ENCODE measurements around the gene LMX1B. TPM values are rescaled to one million over a fixed set of nuclear protein-coding genes. Genes with fewer than 3 reads are reported as not detected.
"Not testable (repeated sequence)": the region's sequence is repeated elsewhere in the genome, so short reads cannot be mapped to it uniquely, and the experiment has no call there.

The LMX1B gene
- under 1 TPM; 0.10 to 0.90 (median 0.13) TPM for polyA plus RNA-seq

DNA sequence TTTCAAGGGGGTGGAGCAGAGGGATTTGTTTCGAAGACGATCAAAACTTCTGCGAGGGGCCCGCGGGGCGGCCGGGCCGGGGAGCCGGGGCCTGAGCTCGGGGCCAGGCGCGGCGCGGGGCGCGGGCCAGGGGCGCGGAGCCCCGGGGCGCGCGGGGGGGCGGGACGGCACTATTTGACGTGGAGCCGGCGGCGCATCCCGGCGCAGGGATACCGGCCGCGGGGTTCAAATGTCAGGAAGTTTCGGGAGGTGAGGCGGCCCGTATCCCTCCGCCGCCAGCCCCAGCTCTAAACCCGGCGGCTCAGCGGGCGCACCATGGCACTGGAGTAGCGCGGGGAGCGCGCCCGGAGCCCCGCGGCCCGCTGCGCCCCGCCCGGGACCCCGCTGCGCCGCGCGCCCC lies at the start of gene LMX1B:
LMX1B (plus strand) TSS at position 278 of the 400 bp plus-strand sequence. CDS start 522 bp downstream, outside the sequence.
- no peak within 1 kb of the TSS for H3K27ac ChIP-seq (ENCODE audit: low read depth, low read length)
- 2% methylated on average over 39 to 57 of the region's 58 CpGs for WGBS, 3 donors

DNA sequence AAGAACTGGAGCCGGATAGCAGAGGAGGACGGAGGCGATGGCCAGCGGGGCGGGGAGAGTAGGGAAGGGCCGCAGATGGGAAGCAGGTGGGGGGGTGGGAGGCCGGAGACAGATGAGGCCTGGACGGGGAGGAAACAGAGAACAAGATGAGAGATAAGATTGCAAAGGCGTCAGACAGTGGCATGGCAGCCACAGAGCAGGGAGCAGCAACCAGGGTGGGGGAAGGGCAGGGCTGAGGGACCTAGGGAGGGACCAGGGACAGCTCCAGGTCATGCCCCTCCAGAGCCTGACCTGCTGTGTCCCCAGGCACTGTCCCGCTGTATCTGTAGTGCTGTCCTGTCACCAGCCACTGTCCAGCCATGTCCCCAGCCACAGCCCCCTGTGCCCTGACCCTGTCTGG lies 49.6 kb upstream of the LMX1B start:
- WGBS, 3 donors = 28 to 32% (median 28%) methylated on average over 10 of the region's 10 CpGs
- H3K27ac ChIP-seq (ENCODE audit: low read depth, low read length) = no peak overlapping the region

DNA sequence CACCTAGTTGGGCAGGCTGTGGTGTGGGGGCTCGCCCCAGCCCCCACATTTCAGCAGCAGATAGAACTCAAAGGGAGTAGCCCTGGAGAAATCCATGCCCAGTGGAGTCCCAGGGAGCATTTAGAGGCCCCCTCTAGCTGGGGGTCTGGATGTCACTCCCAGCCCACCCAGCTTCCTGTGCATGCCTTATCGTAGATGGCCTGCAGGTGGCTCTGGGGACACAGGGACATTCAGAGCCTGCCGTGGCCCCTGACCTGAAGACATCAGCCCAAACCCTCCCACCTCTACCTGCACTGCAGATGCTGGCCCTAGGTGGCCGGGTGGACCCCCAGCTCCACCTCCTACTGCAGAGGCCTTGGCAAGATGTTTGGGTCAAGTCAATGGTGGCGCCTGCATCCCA lies 49.0 kb upstream of the LMX1B start:
- no peak overlapping the region for H3K27ac ChIP-seq (ENCODE audit: low read depth, low read length)
- 36 to 60% (median 59%) methylated on average over 5 of the region's 5 CpGs for WGBS, 3 donors

DNA sequence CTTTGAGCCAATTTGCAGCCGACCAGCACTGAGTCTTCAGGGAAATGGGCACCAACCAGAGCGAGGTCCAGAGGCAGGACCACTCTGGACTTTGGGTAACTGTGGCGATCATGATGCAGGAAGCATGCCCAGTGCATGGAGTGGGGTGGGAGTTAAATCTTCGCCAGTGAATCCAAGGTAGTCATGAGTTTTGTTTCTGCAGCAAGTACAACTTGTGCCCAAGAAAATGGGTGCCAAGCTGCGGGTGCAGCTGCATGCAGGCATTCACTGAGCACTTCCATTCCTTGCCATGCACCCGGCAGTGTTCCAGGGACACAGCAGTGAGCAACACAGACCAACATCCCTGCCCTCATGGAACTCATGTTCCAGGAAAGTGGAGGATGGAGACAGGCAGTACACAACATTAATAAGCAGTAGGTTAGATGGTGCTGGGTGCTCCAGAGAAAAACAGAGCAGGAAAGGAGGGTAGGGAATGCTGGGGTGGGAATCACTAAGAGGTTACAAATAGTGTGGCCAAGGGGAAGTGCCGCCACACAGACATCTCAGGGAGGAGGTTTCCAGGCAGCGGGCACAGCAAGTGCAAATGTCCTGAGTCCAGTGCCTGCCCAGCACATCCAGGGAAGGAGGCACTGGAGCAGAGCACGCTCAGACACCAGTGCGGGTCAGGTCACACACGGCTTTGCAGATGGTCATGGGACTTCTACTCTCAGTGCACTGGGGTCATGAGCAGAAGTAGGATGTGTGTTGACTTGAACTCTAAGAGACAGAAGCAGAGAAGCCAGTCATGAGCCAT lies 48.2 kb upstream of the LMX1B start:
- 82 to 89% (median 85%) methylated on average over 11 of the region's 11 CpGs for WGBS, 3 donors
- no peak overlapping the region for H3K27ac ChIP-seq (ENCODE audit: low read depth, low read length)

DNA sequence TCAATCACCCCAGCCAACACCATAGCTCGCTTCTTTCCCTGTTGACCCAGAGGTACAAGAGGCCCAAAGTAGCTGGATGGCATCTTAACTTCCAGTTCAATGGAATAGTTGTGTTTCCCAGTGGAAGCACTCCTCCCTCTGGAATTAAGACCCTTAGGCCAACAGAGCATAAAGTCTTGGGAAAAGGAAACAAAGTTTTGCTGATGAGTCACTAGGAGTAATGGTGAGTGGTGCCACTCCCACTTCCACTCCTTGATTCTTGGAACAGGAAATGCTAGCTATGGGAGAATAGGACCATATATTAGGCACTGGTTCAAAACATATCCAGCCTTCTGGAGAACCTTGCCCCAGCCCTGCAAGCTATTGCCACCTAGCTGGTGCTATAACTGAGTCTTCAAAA lies 44.7 kb upstream of the LMX1B start:
- 86 to 100% (median 94%) methylated on average over 1 of the region's 1 CpG for WGBS, 3 donors

DNA sequence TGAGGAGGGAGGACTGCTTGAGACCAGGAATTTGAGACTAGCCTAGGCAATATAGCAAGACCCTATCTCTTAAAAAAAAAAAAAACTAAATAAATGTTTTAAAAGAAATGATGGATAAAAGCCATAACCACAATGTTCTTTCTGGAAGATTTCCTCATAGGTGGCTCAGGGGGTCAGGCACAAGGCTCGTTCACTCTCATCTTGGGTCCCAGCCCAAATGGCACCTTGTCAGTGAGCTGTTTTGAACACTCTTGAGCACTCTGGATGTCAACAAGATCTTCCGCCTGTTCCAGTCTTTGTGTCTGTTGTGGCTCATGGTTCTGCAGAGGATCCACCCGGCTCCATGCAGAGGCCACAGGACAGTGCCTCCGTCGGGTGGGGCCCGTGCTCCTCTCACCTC lies 35.7 kb upstream of the LMX1B start:
- WGBS, 3 donors = 78 to 82% (median 79%) methylated on average over 6 of the region's 6 CpGs

More for the DNA sequence above, 44.7 kb upstream of the LMX1B start:
- no peak overlapping the region for H3K27ac ChIP-seq (ENCODE audit: low read depth, low read length)

DNA sequence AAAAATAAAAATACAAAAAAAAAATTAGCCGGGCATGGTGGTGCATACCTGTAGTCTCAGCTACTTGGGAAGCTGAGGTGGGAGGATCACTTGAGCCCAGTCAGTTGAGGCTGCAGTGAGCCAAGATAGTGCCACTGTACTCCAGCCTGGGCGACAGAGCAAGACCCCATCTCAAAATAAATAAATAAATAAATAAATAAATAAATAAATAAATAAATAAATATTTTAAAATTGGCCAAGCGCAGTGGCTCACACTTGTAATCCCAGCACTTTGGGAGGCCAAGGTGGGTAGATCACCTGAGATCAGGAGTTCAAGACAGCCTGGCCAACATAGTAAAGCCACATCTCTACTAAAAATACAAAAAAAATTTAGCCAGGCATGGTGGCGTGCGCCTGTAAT lies 33.4 kb upstream of the LMX1B start:
- 78 to 98% (median 87%) methylated on average over 5 of the region's 5 CpGs for WGBS, 3 donors
- H3K27ac ChIP-seq (ENCODE audit: low read depth, low read length) = not testable (repeated sequence)

More for the DNA sequence above, 35.7 kb upstream of the LMX1B start:
- H3K27ac ChIP-seq (ENCODE audit: low read depth, low read length) = no peak overlapping the region

DNA sequence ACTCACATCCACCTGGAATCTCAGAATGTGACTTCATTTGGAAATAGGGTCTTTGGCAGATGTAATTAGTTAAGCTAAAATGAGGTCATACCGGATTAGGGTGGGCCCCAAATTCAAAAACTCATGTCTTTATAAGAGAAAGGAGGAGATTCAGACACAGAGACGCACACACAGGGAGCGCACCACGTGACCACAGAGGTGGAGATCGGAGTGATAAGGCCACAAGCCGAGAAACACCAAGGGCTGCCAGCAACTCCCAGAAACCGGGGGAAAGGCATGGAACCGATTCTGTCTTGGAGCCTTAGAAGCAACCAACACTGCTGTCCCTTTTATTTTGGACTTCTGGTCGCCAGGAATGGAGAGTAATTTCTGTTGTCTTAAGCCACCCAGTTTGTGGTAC lies 31.8 kb upstream of the LMX1B start:
- H3K27ac ChIP-seq (ENCODE audit: low read depth, low read length) = no peak overlapping the region
- WGBS, 3 donors = 57 to 64% (median 63%) methylated on average over 9 of the region's 9 CpGs

DNA sequence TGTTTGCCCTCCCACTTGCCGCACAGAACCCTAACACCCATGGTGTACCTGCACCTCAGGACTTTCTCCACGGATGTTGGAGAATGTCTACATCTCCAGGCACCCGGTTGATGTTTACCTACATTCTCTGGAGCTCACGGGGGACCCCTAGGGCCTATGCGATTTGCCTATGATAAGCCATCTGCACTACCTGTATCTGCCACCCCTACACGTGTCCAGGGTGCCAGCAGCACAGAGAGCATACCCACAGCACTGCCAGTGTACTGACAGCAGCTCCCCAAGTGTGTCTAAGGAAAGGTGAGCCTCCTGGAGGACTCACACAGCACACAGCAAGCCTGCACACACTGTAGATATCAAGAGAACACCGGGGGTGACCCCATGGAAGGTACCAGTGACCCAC lies 31.3 kb upstream of the LMX1B start:
- 58 to 82% (median 81%) methylated on average over 7 of the region's 7 CpGs for WGBS, 3 donors

DNA sequence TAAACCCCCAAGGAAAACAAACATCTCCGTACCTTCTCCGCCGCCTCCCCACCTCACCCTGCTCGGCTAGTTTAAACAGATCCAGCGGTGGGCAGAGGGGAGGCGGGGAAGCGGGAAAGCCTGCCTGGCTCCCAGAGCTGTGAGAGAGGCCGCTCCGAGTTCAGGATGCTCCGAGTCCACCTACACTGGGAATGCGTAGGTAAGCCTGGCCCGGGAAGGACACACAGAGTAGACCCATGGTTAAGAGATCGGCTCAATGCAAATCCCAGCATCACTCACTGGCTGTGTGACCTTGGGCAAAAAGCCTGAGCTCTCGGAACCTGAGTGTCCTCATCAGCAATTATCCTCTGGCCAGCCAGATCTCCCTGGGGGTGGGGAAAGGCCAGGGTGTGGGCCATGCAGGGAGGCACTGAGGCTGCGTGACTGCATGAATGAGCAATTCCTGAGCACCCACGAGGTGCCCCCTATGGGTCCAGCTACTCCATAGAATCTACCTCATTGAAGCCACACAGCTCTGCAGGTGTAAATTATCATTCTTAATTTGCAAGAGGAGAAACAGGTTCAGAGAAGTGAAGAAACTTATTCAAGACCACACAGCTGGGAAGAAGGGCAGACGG lies 30.5 kb upstream of the LMX1B start:
- 31 to 71% (median 66%) methylated on average over 16 to 17 of the region's 17 CpGs for WGBS, 3 donors
- H3K27ac ChIP-seq (ENCODE audit: low read depth, low read length) = no peak overlapping the region

More for the DNA sequence above, 31.3 kb upstream of the LMX1B start:
- no peak overlapping the region for H3K27ac ChIP-seq (ENCODE audit: low read depth, low read length)

DNA sequence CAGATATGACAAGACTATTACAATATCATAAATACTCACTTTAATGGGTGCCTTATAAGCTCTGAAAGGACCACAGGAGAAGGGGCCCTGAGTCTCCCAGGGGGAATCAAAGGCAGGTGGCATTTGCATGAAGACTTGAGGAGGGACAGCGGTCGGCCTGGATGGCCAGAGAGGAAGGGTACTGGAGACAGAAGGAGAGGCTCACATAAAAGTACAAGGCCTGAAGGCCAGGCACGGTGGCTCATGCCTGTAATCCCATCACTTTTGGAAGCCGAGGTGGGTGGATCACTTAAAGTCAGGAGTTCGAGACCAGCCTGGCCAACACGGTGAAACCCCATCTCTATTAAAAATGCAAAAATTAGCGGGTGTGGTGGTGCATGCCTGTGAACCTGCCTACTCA lies 29.1 kb upstream of the LMX1B start:
- no peak overlapping the region for H3K27ac ChIP-seq (ENCODE audit: low read depth, low read length)
- WGBS, 3 donors = 93 to 98% (median 95%) methylated on average over 7 of the region's 7 CpGs

DNA sequence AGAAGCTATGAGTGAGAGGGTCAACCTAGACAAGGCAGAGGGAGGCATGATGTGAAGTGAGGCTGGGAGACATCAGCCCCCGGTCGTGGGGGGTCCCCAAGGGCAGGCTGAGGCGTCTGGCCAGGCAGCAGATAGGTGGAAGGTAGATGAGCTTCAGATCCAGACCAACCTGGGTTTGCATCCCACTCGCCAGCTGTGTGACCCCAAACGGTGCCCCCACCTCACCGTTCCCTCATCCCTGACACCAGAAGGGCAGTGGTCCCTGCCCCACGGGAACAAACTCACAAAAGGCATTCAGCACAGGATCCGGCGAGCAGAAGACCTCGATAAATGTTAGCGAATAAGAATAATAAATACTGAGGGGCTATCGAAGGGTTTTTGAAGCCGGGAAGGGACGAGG lies 27.5 kb upstream of the LMX1B start:
- WGBS, 3 donors = 83 to 93% (median 90%) methylated on average over 14 of the region's 14 CpGs
- H3K27ac ChIP-seq (ENCODE audit: low read depth, low read length) = no peak overlapping the region

DNA sequence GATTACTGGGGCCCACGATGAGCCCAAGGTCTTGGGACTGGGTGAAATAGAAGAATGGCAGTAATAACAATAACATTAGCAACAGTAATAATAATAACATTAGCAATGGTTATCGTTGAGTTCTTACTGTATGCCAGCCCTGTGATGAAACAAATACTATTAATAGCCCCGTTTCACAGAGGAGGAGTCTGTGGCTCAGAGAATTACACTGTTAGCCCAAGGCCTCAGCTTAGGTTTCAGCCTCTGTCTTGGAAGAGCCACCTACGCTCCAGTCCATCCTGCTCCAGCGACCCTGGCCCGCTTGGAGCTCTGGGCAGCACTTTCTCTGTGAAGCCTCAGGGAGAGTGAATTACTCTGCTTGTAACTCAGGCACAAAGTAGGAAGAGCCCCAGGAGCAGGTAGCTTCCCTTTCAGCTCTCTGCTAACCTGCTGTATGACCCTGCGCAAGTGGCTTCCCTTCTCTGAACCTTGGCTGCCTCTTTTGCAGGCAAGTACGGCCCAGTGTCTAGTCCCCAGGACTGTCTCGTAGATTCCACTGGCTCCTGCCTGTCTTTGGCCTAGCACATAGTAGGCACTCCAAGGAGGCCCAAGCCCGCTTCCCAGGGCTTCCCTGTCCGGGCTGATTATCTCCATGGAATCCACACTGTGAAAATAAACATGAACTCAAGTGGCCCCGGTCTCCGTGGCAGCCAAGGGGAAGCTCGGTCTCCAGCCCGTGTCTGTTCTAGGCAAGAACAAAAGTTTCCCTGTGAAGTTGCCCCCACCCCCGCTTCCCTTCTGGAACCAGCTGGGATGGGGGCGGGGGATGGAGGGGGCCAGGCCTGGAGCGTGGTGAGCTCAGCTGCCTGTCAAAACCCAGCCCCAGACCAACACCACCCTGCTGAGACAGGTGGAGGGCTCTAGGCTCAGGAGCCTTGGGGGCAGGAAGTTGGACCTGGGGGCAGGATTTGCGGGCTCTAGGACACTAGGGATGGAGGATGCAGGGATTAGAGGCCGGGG lies 26.2 kb upstream of the LMX1B start:
- 45 to 53% (median 50%) methylated on average over 20 of the region's 20 CpGs for WGBS, 3 donors
- no peak overlapping the region for H3K27ac ChIP-seq (ENCODE audit: low read depth, low read length)

DNA sequence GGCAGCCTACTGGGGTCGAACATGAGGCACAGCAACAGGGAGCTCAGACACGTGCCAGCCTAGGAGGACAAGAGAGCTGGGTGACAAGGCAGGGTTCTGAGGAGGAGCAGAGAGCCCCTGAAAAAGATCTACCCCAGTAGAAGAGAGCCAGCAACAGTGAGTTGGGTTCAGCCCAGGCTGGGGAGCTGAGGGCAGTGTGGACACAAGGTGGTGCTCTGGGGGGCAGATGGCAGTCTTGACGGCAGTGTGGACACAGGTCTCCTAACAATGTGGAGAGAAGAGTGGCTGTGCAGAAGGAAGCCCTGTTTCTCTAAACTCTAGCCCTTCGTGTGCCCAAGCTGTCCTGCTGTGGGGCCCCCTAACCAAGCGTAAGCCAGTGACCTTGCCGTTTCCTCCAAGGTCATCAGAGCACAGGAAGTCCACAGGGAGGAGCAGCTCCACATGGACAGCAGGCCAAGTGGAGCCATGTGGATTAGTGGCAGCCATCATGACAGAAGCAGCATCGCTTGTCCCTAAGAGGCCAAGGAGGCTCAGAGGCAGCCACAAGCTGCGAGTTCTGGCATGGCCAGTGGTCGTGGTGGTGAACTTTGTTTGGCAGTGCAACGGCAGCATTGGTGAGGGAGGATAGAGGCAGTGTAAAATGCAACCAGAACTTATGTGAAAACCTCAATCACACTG lies 25.1 kb upstream of the LMX1B start:
- 68 to 84% (median 73%) methylated on average over 10 of the region's 10 CpGs for WGBS, 3 donors
- H3K27ac ChIP-seq (ENCODE audit: low read depth, low read length) = no peak overlapping the region

DNA sequence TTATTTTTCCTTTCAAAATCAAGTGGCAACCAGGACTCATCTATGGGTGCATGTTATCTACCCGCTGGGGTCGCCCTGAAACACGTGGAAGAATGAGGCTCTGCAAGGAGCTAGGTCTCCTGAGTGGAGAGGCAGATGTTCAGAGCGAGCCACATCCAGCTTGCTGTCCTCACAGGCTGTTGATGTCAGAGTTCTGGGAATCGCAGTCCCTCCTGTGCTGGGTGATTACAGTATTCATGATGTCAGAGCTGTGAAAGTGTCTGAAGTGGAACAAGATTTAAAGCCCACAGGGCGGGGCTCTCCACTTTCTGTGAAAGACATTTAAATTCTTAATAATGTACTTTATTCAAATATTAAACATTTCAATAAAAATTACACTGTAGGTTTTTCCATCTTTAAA lies 24.4 kb upstream of the LMX1B start:
- WGBS, 3 donors = 71 to 86% (median 82%) methylated on average over 6 of the region's 6 CpGs
- no peak overlapping the region for H3K27ac ChIP-seq (ENCODE audit: low read depth, low read length)

DNA sequence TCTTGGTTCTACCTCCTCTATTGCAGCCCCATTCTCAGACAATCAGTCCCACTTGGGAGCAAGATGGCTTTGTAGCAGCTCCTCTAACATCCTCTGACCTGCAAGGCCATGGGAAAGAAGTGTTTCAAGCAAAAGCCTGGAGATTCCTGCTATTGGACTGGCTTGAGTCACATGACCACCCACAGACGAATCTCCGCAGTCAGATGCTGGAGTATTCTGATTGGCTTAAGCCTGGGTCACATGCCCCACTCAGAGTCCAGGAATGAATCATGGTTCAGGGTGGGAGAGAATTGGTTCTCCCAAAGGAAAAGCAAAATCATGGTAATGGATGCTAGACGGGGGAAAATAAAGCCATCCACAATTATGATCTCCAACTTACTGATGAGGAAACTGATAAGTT lies 22.6 kb upstream of the LMX1B start:
- no peak overlapping the region for H3K27ac ChIP-seq (ENCODE audit: low read depth, low read length)
- 72 to 77% (median 75%) methylated on average over 3 of the region's 3 CpGs for WGBS, 3 donors

DNA sequence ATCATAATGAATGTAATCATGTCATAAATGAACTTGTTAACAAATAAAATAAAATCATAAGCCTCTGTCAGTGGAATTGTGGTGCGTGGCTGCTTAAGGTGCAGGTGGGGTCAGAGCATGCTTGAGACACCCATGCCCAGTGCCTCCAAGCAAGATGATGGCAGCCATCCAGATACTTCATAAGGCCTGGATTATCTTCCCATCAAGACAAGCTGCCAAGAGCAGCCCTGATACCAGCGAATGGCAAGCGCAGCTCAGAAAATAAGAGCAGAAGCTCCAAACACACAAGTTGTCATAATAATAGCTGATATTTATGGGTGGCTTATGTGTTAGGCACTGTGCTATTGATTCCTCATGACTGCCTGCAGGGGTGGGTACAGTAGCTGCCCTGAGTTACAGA lies 21.8 kb upstream of the LMX1B start:
- WGBS, 3 donors = 65 to 84% (median 74%) methylated on average over 3 of the region's 3 CpGs

DNA sequence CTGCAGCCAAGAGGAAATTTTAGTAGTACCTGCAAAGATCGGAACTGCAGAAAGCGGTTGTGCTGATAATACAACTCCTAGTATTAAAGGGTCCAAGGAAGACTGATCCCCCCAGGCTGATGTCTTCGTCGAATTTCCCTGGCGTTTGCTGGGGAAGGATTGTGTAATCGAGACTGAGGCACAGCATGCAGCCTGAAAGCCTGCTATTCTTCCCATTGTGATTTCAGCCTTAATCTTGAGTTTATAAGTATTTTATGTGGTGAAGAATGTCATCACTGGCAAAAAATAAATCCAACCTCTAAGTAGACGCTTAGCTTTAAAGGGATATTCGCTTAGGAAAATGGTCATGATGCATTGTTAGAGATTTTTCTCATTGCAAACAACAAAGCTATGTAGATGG lies 21.3 kb upstream of the LMX1B start:
- 63 to 65% (median 64%) methylated on average over 8 of the region's 8 CpGs for WGBS, 3 donors
- no peak overlapping the region for H3K27ac ChIP-seq (ENCODE audit: low read depth, low read length)

More for the DNA sequence above, 21.8 kb upstream of the LMX1B start:
- H3K27ac ChIP-seq (ENCODE audit: low read depth, low read length) = no peak overlapping the region
